Middle frontal gyrus (tissue), 1 donor: Measurements from ENCODE around the gene KCND1.
A peak's percentile ranks its signal among the peaks of the same experiment; 100 is the strongest.

Source experiments
- DNase-seq: peaks from one replicate; pipeline ENCODE4 v3.0.0-alpha.2; 2015; ENCODE audit warnings: low spot score; ENCODE audit errors: extremely low spot score

Gene KCND1

DNA sequence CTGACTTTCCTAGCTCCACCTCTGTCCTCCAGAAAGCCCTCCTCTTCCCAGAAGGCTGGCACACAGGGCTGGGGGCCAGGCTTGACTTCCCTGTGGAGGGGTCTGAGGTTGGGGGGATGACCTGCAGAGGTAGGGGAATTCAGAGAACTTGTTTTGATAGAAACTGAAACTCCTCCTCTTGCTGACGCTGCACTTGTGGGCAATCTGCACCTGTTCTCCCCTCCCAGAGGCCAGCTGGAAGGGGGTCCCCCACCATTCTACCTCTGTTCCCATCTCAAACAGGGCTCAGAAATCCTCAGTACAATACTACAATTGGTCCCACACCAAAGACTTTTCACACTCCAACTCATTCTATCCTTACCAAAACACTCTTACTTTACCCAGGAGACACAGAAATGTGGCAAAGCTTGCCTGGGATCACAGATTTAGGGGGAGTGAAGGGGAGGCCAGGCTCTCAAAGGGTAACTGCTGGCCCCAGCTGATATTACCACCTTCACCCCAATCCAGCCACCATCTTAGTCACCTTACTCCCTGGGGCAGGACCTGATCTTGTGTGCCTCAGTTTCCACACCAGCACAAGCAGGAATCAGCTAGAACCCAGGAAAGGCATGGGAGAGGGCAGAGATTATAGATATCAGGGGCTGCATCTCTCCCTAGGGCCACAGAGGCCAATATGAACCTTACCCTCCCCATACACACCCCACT lies 32.8 kb downstream of the KCND1 start:
- no peak for DNase-seq

DNA sequence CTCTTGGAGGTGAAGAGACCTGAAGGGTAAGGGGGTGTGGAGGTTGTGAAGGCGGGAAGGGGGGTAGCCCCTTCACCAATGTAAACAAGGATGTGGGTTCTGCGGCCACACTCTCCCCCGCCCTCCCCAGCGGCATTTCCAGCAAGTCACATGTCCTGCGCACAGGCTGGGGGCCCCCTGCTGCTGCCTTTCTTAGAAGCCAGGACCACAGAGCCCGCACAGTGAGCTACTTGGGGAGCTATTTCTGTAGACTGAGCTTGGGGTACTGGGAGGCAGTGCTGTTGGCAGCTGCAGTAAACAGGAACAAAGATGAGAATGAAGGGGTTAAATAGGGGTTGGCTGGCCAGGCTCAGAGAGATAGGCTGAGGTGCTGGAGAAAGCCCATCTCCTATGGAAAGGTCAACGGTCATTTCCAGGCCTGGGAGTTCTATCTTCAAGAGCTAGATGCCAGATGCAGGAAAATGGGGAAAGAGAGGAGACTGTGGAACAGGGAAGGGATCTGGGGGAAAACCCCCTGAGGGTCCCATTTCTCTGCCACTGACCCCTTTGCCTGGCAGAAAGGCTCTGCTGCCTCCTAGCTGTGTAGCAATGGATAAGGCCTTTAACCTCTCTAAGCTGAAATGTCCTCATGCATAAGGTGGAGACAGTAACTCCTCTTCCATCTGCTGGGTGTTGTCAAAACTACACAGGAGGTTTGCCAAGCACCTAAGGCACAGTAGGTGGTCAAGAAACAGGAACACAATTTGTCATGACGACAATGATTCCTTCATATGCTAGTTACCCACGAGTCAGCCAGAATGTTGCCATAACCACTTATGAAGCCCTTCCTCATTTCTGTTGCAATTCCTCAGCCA lies 34.4 kb downstream of the KCND1 start:
- no peak for DNase-seq

DNA sequence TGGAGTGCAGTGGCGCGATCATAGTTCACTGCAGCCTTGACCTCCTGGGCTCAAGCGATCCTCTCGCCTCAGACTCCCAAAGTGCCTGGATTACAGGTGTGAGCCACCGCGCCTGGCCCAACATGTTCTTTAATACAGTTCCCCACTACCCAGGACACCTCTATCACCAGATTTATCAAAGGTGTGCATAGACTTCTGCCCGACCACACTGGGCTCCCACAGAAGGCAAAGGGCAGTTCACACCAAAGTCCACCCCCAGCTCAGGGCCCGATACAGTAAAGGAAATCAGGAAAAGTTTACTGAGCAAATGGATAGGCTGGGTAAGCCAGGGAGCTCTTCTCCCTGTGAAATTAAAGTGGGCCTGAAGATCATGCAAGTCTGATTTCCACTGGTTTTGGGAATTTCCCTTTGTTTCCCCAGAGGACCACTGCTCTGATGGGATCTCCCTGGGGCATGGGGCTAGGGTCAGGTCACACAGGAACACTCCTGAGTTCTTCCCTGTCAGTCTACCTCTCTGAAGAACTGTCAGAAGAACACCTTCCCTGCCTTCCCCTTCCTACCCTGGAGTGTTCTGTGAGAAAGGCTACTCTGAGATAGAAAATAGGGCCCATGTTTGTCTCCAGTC lies 35.1 kb downstream of the KCND1 start:
- DNase-seq: no peak

DNA sequence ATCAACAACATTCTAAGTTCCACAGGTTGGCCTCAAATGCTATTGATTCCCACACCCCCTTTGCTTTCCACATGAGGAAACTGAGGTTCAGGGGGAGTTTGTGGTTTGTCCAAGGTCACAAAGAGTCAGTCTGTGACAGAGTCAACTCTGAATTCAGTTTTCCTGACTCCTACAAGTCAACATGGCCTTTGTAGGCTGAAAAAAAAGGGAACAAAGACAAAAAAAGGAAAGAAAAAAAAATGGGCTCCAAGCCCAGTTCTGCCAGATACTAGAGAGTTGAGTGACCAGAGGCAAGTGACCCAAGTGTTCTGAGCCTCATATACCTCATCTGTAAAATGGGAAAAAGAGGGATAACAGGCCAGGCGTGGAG lies 36.4 kb downstream of the KCND1 start:
- no peak for DNase-seq

DNA sequence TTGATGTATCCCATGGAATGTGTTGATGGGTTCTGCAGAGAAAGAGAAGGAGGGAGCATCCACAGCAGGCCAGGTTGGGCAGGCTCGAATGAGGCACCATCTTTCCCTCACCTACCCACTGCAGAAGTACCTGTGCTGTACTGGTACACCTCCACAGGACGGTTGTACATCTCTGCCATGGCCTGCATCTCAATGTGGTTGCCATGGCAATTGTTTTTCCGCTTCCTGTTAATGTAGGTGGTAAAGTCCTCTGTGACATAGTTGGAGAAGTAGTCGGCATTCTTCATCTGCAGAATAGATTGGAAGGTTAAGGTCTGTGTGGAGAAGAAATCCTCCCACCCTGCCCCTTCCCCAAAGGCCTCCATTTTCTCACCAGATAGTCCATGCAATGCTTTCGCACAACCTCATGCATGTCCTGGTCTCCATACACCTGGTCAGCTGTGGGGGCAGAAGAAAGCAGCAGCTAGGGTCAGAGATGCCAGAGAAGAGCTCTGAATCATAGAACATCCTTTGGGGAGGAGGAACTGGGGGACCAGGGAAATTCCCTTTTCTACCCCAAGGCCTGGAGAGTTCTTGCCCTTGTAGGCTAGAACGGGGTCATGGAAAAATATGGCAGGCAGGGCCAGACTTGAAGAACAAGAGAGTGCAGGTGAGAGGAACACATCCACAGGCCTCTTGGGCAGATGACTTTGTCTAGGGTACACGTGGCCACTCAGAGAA lies 36.9 kb downstream of the KCND1 start:
- no peak for DNase-seq

DNA sequence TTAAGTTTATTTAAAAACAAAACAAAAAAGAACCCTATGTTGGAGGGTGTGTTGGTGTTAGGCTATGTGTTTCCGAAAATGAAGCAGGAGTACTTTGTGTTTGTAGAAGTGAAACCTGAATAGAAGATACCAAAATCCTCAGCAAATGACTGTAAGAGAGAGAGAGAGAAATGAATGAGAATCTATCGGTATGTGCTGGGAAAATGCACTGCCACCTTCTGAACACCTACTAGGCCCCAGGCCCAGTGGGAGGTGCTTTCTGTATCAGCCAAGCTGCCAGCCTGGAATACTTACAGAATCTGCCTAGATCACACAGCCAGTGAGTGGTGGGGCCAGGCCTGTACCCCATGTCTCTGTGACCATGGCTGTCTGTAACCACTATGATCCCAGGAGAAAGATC lies 37.9 kb downstream of the KCND1 start:
- DNase-seq: no peak

DNA sequence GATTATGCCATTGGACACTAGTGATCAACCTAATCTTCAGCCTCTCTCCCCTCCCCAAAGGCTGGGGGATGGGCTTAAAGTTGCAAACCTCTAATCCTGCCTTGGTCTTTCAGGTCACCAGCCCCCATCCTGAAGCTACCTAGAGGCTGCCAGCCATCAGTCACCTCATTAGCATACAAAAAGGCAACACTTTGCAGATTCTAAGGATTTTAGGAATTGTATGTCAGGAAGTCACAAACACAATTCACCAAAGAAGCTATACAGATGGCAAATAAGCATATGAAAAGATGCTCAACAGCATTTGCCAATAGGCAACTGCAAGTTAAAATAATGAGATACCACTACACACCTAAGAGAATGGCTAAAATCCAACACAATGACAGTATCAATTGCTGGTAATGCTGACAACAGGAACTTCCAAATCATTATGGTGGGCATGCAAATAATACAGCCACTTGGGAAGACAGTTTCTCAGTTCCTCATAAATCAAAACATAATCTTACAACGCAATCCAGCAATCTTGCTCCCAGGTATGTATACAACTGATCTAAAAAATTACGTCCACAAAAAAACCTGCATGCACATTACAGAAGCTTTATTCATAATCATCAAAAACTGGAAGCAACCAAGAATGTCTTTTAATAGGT lies 43.8 kb downstream of the KCND1 start:
- no peak for DNase-seq

DNA sequence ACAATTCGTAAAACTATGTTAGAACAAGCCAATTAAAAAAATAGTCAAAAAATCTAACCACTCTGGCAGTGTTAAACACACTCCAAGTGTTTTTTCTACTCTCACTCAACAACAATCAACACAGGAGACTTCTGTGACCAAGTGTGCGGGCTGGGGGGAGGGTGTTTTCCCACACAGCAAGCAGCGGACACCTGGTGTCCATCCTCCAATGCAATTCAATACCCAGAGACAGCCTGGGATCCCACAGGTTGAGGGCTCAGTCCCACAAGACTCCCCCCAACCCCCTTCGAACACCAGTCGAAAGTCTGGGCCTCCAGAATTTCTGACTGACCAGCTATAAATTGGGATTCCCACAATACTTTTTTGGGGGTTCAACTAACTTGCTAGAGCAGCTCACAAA lies 44.5 kb downstream of the KCND1 start:
- DNase-seq: no peak

DNA sequence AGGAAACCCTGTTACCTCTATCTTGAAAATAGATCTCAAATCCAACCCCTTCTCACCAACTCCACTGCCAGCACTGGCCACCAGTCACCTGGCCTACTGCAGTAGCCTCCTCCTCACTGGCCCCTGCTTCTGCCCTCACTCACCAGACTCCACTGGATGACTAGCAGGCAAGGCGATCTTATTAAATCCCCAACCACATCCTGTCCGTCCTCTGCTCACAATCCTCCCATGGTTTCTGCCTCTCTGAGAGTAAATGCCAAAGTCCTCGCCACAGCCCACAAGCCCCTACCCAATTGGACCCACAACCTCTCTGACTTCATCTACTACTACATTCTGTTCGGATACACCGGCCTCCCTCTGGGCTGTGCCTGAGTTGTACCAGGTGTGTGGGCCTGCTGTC lies 47.4 kb downstream of the KCND1 start:
- DNase-seq: no peak

DNA sequence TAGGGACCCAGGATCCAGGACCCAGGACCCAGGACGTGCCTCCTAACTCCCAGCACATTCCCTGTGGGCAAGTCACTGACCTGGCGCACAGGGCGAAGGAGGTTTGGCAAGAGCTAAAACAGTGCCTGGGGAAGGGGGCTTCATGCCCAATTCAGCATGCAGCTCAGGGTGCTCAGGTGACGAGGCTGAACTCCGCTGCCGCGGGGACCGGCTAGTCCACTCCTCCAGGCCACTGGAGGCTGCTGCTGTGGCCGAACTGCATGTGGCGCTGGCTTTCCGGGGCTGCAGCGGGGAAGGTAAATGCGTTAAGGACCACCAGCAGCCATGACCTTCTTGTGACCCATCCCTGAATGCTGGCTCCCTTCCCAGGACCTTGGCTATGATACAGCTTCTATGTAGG lies 47.9 kb downstream of the KCND1 start:
- no peak for DNase-seq

DNA sequence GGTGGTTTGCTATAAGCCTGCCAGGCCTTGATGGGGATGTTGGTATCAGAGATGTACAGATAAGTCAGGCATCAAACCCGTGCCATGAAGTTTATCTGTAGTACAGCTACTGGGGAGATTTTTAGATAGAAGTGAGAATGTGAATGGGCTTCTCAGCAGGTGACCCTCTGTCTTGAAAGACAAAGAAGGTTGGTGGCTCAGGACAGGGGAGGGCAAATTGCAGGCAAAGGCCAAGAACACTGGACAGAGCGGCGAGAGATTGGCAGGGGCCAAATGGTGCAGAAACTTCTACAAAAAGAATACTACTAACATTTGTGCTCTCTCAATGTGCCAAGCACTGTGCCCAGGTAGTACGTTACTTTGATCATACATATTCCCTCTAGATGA lies 50.9 kb downstream of the KCND1 start:
- DNase-seq: no peak

DNA sequence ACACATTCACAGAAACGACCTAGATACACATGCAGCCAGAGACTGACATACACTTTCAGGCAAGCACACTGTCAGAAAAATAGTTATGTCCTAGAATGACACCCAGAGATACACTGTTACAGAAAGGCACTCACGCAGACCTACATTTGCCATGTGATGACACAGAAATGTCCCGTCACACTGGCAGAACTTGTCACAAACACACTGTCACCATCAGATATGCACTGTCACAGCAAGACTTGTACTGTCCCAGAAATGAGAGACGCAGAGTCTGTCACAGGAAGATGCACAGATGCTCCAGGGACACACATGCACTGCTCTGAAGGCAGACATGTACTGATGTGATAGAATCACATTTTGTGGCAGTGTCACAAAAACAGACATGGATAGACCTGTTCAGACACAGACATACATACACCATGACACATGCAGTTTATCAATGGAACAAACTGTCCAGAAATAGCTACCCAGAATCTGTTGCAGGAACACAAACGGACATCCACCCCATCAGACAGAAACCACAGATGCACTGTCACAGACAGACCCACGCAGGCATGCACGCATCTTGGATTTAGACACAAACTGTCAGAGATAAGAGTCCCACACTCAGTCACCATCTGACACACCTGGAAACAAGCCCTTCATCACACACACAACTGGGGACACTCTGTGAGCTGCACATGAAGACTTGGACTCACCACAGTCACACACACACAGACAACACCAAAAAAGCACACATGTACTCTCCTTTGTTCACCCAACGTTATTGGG lies 51.5 kb downstream of the KCND1 start:
- DNase-seq: no peak

DNA sequence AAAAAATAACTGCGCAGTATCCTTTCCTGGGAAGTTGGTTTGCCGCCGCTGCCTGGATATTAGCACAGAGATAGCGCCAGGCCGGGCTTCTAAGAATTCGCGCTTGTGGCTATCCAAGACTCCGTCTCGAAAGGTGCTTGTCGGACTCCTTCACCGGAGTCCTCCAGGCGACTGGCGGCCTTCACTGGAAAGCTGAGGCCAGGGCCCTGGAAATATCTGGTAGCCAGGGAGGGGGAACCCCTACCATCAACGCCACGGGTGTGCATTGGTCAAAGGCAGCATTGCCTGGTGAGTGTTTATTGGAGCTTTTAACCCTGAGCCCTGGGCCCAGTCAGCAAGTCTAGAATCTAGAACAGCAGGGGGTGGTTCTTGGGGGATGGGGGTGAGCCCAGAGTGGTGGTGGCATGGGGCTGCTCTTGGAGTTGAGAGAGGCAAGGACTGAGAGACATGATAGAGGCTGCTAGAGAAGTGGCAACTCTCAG lies 52.2 kb downstream of the KCND1 start:
- DNase-seq: no peak

DNA sequence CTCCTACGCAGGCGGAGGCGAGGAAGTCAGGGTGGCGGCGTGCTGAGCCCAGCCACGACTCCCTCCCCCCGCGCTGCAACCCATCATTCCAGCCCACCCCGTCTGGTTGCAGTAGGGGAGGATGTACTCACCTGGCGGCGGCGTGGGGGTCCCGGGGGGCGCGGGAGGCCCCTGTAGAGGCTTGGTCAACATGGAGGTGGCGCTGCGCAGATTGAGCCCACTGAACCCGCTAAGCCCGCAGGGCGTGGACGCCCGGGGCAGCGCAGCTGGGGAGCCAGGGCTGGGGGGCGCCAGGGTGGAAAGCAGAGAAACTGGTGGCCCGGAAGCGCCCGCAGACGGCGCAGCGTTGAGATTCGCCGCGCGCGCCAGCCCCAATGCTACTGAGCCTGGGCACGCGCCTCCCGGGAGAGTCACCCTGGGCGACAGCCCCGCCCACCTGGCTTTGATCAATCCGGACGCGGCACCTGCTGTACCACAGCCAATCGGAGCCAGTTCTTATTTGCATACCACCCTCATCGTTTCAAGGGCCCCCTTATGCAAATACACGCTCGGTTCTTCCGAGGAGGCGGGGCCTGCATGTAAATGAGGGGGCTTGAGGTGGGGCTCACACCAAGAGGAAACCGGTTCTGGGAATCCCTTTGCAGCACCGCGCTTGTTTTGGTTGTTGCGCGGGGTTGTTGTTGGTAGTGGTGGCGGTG lies 52.9 kb downstream of the KCND1 start, which contains the start of gene PIM2:
PIM2 (minus strand) TSS at position 382 of the 698 bp plus-strand sequence; CDS start at position 192, 190 bp downstream.
- peak; percentile 66 for DNase-seq

DNA sequence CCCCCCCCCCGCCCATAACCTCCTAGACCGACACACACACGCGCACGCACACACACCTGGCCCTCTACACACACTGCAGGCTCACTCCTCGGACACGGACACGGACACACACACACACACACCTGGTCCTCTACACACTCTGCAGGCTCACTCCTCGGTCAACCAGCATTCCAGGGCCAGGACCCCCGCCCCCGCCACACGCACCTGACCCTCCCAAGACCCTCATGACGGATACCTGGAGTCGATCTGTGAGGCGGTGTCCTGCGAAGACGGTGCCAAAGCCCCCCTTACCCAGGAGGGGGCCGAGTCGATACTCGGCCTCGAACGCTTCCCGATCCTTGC lies 53.4 kb downstream of the KCND1 start:
- DNase-seq: no peak

DNA sequence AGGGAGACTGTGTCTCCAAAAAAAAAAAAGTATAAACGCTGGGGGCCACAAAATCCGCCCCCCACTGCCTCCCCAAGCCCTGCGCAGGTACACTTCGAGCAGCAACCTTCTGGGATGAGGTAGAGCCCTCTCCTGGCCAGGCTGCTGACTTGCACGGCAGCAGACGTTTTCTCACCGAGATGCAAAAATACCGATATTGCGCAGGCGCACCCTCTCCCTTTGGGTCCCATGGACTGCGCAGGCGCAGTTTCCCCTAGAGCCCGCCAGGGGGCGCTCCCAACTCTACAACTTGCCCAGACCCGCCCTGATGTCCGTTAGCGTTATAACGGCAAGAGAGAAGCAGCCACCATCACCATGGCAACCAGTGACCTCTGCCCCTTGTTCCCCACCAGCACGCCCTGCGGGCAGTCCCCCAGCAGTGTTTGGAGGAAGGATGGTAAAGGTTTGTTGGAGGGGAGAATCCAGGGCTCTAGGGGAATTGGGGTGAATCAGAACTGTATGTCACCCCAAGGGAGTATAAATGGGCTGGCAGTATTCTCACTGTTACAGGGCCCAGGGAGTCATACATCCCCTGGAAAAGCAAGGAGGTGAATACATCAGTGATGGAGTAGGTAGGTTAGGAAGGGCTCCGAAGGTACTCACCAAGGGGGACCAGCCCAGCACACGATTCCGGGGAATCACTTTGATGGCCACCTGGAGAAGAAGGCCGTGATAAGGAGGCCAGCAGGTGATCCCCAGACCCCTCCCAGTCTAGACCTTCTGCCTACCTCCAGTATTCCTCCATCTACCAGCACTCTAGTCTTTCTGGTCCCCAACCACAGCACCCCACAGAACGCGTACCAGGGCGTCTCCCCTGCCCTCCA lies 54.3 kb downstream of the KCND1 start:
- DNase-seq: peak; percentile 59

DNA sequence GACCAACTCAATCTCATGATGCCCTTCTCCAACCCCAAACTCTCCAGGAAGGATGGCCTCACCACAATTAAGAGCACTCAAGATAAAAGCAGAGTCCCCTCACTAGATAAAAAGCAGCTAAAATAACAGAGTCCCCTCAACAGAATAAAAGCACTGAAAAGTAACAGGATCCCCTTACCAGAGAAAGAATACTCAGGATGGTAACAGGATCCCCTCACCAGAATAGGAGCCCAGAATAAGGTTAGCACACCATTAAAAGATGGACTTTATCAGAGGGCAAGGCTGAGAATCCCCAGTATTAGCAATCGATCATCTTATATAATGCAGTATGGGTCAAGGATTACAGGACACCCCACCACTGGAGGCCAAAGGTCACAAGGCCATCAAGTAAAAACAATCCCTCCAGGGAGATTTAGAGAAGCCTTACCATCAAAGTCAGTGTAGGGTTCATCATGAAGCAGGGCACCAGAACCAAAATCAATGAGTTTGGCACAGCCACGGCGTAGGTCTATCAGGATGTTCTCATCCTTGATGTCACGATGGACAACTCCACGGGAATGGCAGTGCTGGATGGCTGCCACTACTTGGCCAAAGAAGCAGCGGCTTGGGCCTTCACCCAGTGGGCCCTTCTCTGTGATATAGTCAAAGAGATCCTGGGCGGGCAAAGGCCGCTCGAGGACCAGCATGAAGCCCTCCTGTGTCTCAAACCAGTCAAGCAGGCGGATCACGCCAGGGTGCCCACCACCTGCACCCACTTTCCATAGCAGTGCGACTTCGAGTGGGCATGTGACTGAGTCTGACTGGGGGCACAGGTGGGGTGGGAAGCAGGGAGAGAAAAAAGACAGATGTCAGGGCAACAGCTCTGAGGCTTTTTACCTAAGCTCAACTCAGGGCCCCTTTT lies 56.8 kb downstream of the KCND1 start:
- DNase-seq: no peak
